Stimulated activated naive CD4-positive, alpha-beta T cell (primary cell): ENCODE measurements around the gene NF2.

Experiments
- DNase-seq, 6 experiments: peaks; one replicate each; lab custom pipeline; 2025; lab: John Stamatoyannopoulos, UW

NF2 gene

DNA sequence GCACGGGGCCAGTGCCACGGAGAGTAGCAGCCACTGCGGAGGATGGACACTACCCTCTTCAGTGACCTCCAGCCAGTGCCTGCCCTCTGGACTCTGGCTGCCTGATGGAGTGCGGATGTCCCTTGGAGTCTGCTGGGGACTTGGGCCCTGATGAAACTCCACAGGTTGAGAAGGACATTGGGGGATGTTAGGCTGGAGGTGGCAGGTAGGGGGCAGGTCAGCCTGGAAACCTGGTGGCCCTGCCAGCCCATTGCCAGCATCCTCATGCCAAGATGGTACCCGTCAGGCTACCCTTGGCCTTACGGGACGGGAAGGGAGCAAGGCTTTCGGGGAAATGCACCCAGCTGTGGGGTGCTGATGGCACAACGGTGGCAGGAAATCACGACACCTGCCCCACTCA, 120.3 kb downstream of the NF2 start:
- DNase-seq: no peak

DNA sequence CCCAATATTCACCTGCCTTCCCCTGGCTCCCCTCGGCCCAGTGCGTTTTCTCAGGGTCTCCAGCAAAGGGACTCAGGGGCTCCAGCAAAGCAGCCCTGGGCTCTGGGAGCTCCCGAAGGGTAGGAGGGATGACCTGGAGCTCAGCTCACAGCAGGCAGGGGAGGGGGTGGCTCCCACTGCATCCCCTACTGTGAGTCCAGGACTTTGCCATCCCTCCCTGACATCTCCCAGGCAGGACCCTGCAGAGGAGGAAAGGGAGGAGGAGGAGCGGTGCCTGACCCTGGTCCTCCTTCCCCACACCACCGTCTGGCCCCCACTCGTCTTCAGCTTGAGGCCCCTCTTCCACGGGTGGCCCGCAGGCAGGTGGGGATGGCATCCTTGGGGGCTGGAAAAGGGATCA, 121.4 kb downstream of the NF2 start:
- DNase-seq: no peak

DNA sequence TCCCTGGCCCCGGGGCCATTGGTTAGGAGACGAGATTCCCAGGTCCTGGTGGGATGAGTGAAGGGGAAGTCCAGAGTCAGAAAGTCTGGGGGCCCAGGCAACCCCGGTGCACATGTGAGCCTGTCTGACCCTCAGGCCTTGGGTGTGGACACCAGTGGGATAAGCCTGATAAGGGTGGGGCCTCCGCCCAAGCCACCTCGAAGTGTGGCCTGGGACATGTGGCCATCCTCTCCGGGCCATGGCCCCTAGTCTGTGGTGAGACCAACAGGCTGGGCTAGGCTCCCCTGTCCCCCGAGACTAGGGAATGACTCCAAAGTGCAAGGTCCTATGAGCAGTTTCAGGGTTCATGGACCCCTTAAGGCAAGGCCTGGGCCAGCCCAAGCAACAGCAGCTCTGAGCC, 122.7 kb downstream of the NF2 start:
- no peak for DNase-seq

DNA sequence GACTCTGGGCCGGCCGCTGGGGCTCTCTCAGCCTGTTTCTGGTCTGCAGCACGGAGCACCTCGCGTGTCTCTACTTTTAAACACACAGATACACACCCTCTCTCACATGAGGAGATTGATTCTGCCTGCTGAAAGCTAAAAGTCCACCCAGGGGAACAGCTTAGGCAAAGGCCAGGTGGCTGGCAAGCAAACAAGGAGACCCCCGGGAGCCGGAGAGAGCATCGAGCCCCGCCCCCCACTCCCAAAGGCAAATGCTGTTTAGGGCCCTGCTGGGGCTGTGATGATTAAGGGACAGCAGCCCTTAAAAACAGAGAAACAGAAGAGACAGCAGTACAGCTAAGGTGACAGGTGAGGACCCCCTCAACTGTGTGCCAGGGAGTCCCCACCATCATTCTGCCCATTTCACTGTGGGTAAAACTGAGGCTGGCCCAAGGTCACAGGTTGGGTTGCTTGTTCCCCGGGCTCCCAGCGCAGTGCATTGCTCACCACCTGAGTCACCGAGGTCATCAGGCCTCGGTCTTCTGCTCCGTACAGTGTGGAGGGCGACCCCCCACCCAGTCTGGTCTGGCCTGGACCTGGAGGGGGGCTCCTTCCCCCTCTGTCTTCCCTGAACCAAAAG, 123.2 kb downstream of the NF2 start:
- DNase-seq: no peak

DNA sequence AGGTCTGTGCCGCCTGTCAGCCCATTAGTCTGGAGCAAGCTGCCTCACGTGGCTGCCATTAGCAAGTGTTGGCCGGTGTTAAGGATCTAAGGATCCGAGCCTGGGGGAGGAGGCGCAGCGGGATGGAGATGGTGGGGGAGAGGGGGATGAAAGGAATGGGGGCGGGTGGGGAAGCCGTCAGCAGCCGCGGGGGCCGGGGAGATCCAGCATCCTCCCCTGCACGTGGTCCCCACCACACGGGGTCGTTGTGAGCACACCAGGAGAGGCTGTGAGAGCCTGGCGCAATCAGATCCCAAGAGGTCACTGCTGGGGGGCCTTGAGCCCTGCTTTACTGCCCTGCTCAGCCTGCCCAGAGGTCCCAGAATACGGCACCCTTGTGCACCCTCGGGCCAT, 123.7 kb downstream of the NF2 start:
- DNase-seq: no peak

DNA sequence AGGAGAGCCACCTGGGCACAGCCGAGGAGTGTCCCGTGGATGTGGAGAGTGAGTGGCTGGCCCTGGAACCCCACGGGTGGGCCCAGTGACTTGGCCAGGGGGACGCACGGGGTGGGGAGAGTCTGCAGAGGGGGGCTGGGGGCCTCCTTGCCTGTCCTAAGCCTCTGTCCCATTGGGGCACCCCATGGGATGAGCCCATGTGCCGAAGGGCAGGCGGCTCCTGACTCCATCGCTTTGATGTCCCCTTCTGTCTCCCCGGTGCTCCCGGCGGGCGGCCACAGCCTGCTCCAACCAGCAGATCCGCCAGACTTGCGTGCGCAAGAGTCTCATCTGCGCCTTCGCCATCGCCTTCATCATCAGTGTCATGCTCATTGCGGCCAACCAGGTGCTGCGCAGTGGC, 125.7 kb downstream of the NF2 start:
- DNase-seq: no peak

DNA sequence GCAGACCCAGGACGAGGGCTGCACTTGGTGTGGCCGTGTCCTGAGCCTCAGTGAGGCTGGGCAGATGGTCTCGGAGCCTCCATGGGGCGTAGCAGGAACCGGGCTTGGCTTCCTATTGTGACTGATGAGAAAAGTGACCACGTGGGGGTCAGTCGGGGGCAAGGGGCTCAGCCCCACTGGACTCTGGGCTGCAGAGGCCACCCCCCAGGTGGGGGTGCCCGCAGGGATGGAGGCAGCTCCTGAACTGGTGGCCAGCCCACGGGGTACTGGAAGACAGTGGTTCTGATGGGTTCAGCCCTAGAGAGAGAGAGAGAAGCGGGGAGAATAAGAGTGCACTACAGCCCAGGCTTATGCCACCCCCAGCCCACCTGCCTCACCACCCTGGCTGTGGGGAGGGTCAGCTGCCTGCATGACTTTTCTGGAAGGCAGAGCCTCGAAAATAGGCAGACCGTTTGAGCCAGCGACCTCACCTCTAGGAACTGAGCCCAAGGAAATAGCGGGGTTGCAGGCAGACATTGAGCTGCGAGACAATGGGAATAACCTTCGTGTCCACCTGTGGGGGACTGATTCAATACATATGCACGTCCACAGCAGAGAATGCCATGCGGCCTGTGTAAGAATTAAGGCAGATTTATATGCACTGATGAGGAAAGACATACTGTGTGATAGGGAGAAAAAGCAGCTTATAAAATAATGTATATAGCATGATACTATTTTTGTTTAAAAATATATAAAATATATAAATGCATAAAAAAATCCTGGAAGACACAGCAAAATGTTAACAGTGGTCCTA, 127.8 kb downstream of the NF2 start:
- no peak for DNase-seq

DNA sequence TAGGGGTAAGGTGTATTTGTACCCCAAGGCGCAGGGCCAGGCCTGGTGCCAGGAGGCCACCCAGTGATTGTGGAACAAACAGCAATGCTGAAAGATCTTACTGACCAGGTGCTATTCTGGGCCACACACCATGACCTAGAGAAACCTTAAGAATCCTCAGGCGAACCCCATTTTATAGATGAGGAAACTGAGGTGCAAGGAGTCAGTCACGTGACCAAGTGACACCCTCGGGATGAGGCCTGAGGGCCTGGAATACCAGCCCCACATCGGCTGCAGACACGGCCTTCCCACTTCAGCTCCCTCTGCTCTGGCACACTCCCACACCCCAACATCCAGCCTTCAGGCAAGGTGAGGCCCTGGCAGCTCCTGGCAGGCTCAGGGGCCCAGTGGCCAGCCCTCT, 129.4 kb downstream of the NF2 start:
- no peak for DNase-seq

DNA sequence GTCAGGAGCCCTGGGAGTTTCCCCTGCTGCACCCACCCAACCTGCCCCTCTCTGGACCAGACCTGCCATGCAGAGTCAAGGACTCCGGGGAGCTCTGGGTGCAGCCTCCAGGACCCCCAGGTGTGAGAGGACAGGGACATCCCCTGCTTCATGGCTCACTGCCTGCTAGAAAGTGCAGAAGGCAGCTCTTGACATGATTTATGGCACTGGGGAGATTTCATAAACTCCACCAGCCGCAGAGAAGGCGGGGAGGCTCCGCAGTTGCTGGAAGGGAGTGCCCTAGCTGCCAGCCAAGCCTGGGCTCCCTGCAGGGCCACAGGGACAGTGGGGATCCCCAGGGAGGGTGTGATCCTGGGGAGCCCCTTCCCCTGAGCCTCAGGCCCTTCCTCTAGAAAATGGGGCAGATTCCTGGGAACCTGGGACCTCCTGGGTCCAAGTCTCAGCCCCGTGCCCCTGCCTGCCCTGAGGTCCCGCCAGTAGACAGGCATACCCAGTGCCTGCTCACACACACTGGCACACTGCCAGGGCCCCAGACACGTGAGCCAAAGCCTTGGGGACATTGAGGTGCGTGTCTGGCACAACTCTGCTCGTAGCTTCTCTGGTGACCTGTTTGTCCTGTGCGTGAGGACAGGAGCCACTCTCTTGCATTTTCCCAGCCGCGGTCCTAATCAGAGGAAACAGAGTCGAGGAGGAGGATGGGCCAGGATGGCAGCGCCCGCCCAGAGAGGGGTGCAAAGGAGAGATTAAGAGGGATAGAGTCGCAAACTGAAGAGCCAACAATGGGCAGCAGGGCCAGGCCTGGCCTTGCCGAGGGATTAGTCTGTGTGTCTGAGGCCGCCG, 130.1 kb downstream of the NF2 start:
- no peak for DNase-seq

DNA sequence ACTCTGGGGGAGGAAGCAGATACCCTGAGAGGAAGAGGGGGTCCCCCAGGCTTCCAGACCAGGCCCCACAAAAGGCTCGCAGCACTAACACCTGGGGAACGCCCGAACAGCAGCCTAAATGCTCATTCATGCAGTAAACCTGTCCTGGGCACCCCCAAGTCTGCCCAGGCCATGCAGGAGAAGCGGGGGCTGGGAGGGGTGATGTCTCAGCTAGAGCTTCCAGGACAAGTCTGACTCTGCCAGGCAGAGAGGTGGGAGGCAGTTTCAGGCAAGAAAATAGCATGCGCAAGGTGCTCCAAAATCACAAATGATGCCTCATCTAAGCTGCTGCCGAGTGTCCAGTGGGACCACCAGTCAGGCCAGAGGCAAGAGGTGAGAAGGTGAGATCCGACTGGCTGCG, 131.0 kb downstream of the NF2 start:
- no peak for DNase-seq

DNA sequence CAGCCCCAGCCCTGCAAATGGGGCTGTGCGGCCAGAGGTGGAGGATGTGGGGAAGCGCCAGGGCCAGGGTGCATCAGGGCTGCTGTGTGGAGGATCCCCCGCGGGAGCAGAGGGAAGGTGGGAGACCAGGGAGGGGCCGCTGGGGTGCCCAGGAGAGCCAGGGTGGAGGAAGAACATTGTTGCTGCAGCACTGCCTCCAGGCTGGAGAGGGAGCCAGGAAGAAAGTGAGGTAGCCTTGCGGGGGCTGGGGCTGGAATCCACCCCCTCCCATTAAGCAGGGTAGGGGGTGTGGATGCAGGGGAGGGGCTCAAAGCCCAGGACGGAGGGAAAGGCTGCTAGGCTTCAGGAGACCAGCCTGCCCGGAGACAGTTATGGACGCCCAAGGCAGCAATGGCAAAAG, 131.4 kb downstream of the NF2 start:
- DNase-seq: no peak

DNA sequence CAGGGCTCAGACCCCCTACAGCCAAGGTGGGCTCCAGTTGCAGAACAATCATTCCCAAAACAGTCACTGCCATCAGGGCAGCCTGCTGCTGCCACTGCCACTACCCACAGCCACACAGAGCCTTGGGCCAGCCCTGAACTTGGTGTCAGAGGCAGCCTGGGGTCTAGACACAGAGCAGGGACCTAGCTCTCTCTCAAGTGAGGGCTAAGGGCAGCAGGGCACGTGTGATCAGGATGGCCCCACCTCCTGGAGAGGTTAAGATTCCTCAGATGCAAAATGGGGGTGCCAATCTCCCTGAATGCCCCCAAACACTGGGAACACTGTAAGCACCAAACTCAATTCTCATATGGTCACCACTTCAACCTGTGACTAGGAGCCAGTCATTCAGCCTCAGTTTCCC, 132.0 kb downstream of the NF2 start:
- DNase-seq: no peak

DNA sequence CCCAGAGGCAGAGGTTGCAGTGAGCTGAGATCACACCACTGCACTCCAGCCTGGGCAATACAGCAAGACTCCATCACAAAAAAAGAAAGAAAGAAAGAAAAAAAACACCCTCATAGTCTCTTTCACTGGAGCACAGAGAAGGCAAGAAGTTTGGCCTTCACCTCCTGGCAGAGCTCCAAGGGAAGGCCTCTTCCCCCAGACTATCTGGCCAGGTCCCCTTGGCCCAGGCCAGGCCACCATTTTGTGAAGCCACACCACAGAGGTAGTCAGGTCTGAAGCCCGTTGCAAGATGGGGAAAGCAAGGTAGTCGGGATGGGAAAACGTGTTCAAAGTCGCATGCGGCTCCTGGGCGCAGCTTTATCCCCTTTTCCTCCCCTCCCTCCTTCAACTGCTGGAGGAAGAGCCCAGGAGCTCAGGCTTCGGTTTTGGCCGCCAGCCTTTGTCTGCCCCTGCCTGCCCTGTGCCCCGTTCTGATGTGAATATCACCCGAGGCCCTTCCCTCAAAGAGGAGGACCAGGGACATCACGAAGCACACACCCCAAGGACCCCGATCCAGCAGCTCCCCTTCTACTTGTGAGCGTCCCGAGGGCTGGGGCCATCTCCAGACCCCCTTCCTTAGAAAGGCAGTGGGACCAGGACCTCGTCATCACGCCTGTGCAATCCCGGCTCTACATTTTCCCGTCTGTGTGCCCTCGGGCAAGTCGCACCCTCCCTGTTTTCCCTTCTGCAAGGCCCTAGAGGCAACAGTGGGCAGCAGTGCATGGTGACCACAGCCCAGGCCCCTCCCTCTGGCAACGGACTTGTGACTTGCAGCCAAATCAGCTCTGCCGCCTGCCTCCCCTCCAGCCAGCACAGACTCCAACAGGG, 134.1 kb downstream of the NF2 start:
- no peak for DNase-seq

DNA sequence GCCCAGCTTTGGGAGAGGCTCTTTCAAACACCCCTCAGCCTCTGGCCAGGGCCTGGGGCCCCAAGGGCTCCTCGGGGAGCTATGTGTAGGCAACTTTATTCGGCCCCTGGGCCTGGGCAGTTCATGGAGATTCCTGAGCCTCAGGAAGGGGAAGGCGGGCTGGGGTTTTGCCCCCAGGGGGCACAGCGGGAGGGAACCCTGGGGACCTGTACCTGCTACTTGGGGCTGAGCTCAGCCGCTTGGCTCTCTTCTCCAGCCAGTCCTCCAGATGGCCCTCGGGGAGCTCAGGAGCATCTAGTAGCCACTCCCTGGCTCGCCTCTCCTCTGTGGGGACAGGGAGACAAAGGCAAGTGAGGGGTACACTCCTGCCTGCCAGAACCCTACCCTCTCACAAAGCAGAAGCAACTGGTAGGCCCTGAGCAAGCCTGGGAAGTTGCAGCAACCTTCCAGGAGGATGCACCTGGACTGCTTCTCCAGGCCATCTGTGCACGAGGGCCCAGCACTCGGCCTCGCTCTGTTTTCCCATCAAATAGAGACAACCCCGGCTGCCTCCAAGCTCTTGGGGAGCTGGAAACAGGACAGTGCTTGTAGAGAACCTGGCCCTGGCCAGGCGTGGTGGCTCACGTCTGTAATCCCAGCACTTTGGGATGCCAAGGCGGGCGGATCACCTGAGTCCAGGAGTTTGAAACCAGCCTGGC, 134.8 kb downstream of the NF2 start:
- DNase-seq: no peak

DNA sequence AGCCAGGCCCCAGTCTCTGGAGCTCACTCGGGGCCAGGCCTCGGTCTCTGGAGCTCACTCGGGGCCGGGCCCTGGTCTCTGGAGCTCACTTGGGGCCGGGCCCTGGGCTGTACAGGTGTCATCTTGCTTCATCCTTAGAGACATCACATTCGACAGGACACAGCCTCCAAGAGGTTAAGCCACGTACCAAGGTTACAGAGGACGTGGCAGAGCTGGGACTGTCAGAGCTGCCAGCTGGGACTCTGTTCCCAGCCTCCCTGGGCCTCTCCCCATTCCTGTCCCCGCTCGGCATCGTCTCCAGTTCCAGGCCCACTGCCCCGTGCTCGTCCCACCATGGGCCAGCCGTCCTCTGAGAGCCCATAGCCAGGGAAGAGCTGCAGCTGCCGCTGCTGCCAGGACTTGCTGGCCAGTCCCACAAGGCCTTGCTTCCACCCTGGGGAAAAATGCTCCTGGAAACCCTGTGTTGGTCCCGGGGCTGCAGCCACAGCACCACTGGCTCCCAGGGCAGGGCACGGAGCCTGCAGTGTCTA, 136.0 kb downstream of the NF2 start:
- DNase-seq: no peak

DNA sequence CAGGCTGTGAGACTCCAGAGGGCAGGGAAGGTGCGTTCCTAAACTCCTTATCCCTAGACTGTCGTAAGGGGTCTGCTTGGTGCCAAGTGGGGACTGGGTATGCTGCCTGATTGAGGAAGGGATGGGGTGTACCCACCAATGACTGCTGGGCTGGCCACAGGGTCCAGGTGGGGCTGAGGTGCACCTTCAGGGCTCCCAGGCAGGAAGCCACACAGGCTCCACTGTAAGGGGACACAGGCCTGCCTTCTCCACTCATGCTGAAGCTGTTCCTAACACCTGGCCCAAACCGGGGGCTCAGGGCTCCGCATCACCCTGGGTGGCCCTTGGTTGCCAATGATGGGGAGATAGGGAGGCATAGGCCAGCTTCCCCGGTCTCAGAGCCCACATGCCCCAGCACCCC, 136.8 kb downstream of the NF2 start:
- no peak for DNase-seq

DNA sequence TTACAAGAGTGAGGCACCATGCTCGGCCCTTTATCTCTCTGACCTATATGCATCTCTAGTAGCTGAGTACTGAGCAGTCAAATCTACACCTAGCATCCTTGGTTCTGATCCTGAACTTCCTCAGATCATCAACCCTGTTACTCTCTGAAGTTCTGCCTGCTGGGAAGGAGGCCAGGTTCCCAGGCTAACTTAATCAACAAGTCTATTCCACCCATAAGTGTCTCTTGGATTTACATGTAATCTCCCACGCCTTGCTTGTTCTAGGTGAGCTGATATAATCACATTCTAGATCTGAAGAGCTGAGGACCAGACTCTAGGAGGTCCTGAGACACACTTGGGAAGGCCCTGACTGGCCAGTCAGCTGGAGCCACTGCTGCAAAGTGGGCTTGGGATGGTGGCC, 138.5 kb downstream of the NF2 start:
- no peak for DNase-seq

DNA sequence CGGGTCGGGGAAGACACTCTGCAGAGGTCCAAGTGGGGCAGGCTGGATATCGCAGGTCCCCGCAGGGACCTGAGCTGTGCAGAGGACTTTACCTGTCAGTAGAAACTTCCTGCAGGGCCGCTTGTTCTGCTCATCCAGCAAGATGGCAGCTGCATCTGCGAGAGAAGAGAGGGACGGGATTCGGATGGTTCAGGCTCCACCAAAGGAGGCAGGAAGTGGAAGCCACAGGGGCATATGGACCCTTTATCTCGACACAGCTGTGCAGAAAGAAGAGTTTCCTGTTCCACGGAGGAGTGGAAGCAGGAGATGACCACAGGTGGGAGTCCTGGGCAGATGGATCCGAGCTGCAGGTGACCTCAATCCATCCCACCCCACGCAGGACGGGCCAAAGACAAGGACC, 138.9 kb downstream of the NF2 start:
- DNase-seq: no peak

DNA sequence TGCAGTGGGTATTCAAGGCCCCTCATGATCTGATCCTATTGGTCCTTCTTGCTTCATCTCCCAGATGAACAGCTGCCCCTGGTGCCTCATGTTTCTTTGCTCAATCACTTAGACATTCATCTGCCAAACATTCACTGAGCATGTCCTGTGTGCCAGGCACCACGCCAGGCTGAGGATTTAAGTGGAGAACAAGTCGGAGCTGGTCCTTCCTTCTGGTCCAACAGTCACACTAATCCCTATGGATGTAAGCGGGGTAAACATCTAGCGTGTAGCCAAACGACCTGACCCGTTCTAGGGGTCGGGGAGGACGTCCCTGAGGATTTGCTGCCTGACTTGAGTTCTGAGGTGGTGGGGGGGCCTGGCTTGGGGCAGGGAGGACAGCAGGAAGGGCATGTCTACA, 141.5 kb downstream of the NF2 start:
- DNase-seq: no peak

DNA sequence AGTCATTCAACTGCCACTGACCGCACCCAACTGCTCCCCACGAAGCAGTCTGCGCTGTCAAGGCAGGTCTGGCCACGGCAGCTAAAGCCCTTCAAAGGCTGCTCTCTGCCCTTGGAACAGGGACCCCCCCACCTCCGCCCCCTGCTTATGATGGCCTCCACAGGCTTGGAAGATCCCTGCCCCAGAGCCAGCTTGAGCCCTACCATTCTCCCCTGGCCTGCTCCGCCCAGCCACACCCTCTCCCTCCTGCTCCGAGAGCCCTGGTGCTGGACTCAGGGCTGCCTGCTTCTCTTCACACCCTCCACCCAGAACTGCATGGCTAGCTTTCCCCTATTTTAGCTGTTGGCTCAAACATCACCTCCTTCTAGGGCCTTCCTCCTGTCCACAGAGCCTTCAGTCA, 144.4 kb downstream of the NF2 start:
- no peak for DNase-seq
